ENCODE data around the gene POMZP3. TPM values are rescaled to one million over a fixed set of nuclear protein-coding genes. Genes with fewer than 3 reads are reported as not detected.
"Not testable (repeated sequence)": the region's sequence is repeated elsewhere in the genome, so short reads cannot be mapped to it uniquely, and the experiment has no call there.

POMZP3 gene
- 33.9 TPM for polyA plus RNA-seq (2012; ENCODE audit: insufficient read depth, insufficient read length, low read depth)

- H3K27me3 ChIP-seq, H3K4me1 ChIP-seq, H3K9me3 ChIP-seq, H3K36me3 ChIP-seq: not testable (repeated sequence)
- peak within 1 kb of the TSS; percentile 63 for H3K4me3 ChIP-seq (ENCODE audit: low read depth, low read length)
- peak; percentile 26 for DNase-seq
Observed at GRCh38 chr7:76626989-76627642, at the start of gene POMZP3. POMZP3 (minus strand) TSS chr7:76627279; CDS start chr7:76626064, 1,215 bp downstream.

- not testable (repeated sequence) for H3K4me1 ChIP-seq; H3K4me3 ChIP-seq (ENCODE audit: low read depth, low read length); H3K27me3 ChIP-seq
Observed at GRCh38 chr7:76675783-76676182, 48.7 kb upstream of the POMZP3 start.

GRCh38 chr7:76673346-76673745, 46.3 kb upstream of the POMZP3 start:
- H3K36me3 ChIP-seq; H3K27me3 ChIP-seq; H3K4me3 ChIP-seq (ENCODE audit: low read depth, low read length); DNase-seq; H3K4me1 ChIP-seq; H3K9me3 ChIP-seq: not testable (repeated sequence)

More at GRCh38 chr7:76675783-76676182, 48.7 kb upstream of the POMZP3 start:
- H3K9me3 ChIP-seq, H3K36me3 ChIP-seq, DNase-seq: not testable (repeated sequence)

- H3K36me3 ChIP-seq; H3K4me3 ChIP-seq (ENCODE audit: low read depth, low read length); H3K9me3 ChIP-seq; DNase-seq; H3K4me1 ChIP-seq; H3K27me3 ChIP-seq: not testable (repeated sequence)
Observed at GRCh38 chr7:76659212-76659611, 32.1 kb upstream of the POMZP3 start.

- H3K27me3 ChIP-seq; H3K4me1 ChIP-seq; H3K9me3 ChIP-seq; H3K4me3 ChIP-seq (ENCODE audit: low read depth, low read length); DNase-seq; H3K36me3 ChIP-seq: not testable (repeated sequence)
Observed at GRCh38 chr7:76656425-76656824, 29.3 kb upstream of the POMZP3 start.

GRCh38 chr7:76642620-76643019, 15.5 kb upstream of the POMZP3 start:
- H3K36me3 ChIP-seq; DNase-seq; H3K4me3 ChIP-seq (ENCODE audit: low read depth, low read length); H3K9me3 ChIP-seq; H3K4me1 ChIP-seq; H3K27me3 ChIP-seq: not testable (repeated sequence)

GRCh38 chr7:76637061-76637691, 10.1 kb upstream of the POMZP3 start:
- H3K4me3 ChIP-seq (ENCODE audit: low read depth, low read length); H3K36me3 ChIP-seq; H3K4me1 ChIP-seq; H3K27me3 ChIP-seq; DNase-seq; H3K9me3 ChIP-seq: not testable (repeated sequence)
- TF ChIP-seq CTCF (IDR thresholded peaks at IDR 0.05; ENCODE audit: low read depth, low read length): peak; percentile 46

- H3K36me3 ChIP-seq, H3K27me3 ChIP-seq, H3K4me1 ChIP-seq, H3K9me3 ChIP-seq: not testable (repeated sequence)
- H3K4me3 ChIP-seq (ENCODE audit: low read depth, low read length): peak overlapping the region; percentile 61
- peak; percentile 30 for DNase-seq
Observed at GRCh38 chr7:76626581-76626980, 498 bp downstream of the POMZP3 start.

- H3K4me3 ChIP-seq (ENCODE audit: low read depth, low read length): not testable (repeated sequence)
Observed at GRCh38 chr7:76619439-76620190, 7.5 kb downstream of the POMZP3 start.

GRCh38 chr7:76613783-76614182, 13.3 kb downstream of the POMZP3 start:
- not testable (repeated sequence) for H3K27me3 ChIP-seq; H3K36me3 ChIP-seq; H3K4me3 ChIP-seq (ENCODE audit: low read depth, low read length); H3K9me3 ChIP-seq; H3K4me1 ChIP-seq
- peak; percentile 74 for DNase-seq
- peak; percentile 49 for TF ChIP-seq CTCF (IDR thresholded peaks at IDR 0.05; ENCODE audit: low read depth, low read length)

More at GRCh38 chr7:76619439-76620190, 7.5 kb downstream of the POMZP3 start:
- not testable (repeated sequence) for H3K9me3 ChIP-seq, H3K36me3 ChIP-seq, DNase-seq, H3K4me1 ChIP-seq, H3K27me3 ChIP-seq

- H3K9me3 ChIP-seq; H3K36me3 ChIP-seq; DNase-seq; H3K4me1 ChIP-seq; H3K4me3 ChIP-seq (ENCODE audit: low read depth, low read length); H3K27me3 ChIP-seq: not testable (repeated sequence)
Observed at GRCh38 chr7:76612232-76612631, 14.8 kb downstream of the POMZP3 start.

- H3K4me1 ChIP-seq; H3K9me3 ChIP-seq; DNase-seq; H3K4me3 ChIP-seq (ENCODE audit: low read depth, low read length); H3K27me3 ChIP-seq; H3K36me3 ChIP-seq: not testable (repeated sequence)
Observed at GRCh38 chr7:76609864-76610263, 17.2 kb downstream of the POMZP3 start.

GRCh38 chr7:76608469-76608868, 18.6 kb downstream of the POMZP3 start:
- not testable (repeated sequence) for H3K9me3 ChIP-seq; H3K4me1 ChIP-seq; H3K36me3 ChIP-seq; H3K27me3 ChIP-seq; H3K4me3 ChIP-seq (ENCODE audit: low read depth, low read length); DNase-seq
